ENCODE data around the gene MMP14. TPM values are rescaled to one million over a fixed set of nuclear protein-coding genes. Genes with fewer than 3 reads are reported as not detected.
A peak's percentile ranks its signal among the peaks of the same experiment; 100 is the strongest.

Gene MMP14
- total RNA-seq, 1 experiment from 2014 or later: 34.8 TPM

DNA sequence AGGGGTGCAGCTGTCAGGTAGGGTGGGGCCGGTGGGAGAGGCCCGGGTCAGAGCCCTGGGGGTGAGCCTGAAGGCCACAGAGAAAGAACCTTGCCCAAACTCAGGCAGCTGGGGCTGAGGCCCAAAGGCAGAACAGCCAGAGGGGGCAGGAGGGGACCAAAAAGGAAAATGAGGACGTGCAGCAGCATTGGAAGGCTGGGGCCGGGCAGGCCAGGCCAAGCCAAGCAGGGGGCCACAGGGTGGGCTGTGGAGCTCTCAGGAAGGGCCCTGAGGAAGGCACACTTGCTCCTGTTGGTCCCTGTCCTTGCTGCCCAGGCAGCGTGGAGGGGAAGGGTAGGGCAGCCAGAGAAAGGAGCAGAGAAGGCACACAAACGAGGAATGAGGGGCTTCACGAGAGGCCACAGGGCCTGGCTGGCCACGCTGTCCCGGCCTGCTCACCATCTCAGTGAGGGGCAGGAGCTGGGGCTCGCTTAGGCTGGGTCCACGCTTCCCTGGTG, 10.5 kb downstream of the MMP14 start:
- BruUV-seq (replicated peaks): TSS peak; percentile 17
- Histone ChIP-seq H3K36me3 (ENCODE audit: low read depth) (no peaks in the 10 kb centered on the region), H2AFZ (no peak overlapping the region), H3K4me2 (no peak overlapping the region), H3K9me2 (ENCODE audit: insufficient read depth) (no peaks in the 10 kb centered on the region), H3F3A (ENCODE audit: insufficient read depth, low read depth) (no peaks in the 10 kb centered on the region), H3K4me1 (replicated peaks; ENCODE audit: insufficient read depth) (no peaks in the 10 kb centered on the region; the same call in 1 of the 2 replicates), H3K9me3 (ENCODE audit: insufficient read depth, low read depth) (no peaks in the 10 kb centered on the region), H3K79me2 (ENCODE audit: low read depth) (no peaks in the 10 kb centered on the region), H3K27ac (no peak overlapping the region), H4K20me1 (ENCODE audit: insufficient read depth) (no peaks in the 10 kb centered on the region), H3K4me3 (no peak overlapping the region), H3K27me3 (ENCODE audit: insufficient read depth, low read depth) (no peaks in the 10 kb centered on the region)
- intact Hi-C loops (cut with micrococcal nuclease; ENCODE audit: unreplicated experiment): no loop called here
- ChIA-PET POLR2A (ENCODE audit: unreplicated experiment) (no interaction called here), CTCF (no interaction called here)
- DNase-seq: no peak
- no peak for TF ChIP-seq EZH2 (IDR thresholded peaks at IDR 0.05; ENCODE audit: low read depth)
- TF ChIP-seq, protein P1, sequence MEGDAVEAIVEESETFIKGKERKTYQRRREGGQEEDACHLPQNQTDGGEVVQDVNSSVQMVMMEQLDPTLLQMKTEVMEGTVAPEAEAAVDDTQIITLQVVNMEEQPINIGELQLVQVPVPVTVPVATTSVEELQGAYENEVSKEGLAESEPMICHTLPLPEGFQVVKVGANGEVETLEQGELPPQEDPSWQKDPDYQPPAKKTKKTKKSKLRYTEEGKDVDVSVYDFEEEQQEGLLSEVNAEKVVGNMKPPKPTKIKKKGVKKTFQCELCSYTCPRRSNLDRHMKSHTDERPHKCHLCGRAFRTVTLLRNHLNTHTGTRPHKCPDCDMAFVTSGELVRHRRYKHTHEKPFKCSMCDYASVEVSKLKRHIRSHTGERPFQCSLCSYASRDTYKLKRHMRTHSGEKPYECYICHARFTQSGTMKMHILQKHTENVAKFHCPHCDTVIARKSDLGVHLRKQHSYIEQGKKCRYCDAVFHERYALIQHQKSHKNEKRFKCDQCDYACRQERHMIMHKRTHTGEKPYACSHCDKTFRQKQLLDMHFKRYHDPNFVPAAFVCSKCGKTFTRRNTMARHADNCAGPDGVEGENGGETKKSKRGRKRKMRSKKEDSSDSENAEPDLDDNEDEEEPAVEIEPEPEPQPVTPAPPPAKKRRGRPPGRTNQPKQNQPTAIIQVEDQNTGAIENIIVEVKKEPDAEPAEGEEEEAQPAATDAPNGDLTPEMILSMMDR (conservative IDR thresholded peaks at IDR 0.05): no peak

DNA sequence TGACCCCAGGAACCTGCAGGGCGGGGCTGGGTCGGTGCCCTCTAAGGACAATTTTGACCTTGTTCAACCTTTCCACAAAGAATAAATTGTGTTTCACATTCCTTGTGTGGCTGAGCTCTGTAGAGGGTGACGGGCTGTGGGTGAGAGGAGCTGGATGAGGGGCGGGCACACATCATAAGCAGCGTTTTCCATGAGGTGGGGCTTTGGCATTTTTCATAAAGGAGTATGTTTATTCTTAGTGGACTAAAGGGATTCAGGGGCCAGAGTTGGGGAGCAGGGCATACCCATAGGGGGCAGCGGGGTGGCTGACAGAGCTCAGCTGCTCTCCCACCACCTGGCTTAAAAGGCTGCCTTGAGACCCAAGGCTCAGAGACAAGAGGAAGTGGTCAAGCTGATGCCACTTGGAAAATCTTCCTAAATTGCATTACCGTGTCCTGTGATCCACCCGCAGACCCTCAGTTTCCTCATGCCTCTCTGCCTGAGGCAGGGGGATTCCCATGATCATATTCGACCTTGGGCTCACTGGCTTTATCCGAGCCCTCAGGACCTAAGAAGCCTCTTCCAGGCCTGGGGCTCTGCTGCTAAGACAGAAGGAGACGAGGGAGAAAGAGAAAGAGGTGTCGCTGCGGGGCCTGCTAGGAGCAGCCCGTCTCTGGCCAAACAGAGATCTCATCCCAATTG, 11.4 kb downstream of the MMP14 start:
- TF ChIP-seq EZH2 (IDR thresholded peaks at IDR 0.05; ENCODE audit: low read depth): no peak
- TF ChIP-seq, protein P1 (conservative IDR thresholded peaks at IDR 0.05): no peak
- no peaks in the 10 kb centered on the region for H4K20me1 ChIP-seq (ENCODE audit: insufficient read depth)
- BruUV-seq (replicated peaks): no TSS peak
- no peaks in the 10 kb centered on the region for H3K36me3 ChIP-seq (ENCODE audit: low read depth)
- H3K79me2 ChIP-seq (ENCODE audit: low read depth): no peaks in the 10 kb centered on the region
- H3K27me3 ChIP-seq (ENCODE audit: insufficient read depth, low read depth): no peaks in the 10 kb centered on the region
- no peak for DNase-seq
- no peak overlapping the region for H2AFZ ChIP-seq
- ChIA-PET POLR2A (ENCODE audit: unreplicated experiment) (no interaction called here), CTCF (no interaction called here)
- H3K9me3 ChIP-seq (ENCODE audit: insufficient read depth, low read depth): no peaks in the 10 kb centered on the region
- no peaks in the 10 kb centered on the region; the same call in 1 of the 2 replicates for H3K4me1 ChIP-seq (replicated peaks; ENCODE audit: insufficient read depth)
- H3K4me3 ChIP-seq: no peak overlapping the region
- no peak overlapping the region for H3K27ac ChIP-seq
- H3F3A ChIP-seq (ENCODE audit: insufficient read depth, low read depth): no peaks in the 10 kb centered on the region
- intact Hi-C loops (cut with micrococcal nuclease; ENCODE audit: unreplicated experiment): no loop called here
- no peaks in the 10 kb centered on the region for H3K9me2 ChIP-seq (ENCODE audit: insufficient read depth)
- H3K4me2 ChIP-seq: no peak overlapping the region

DNA sequence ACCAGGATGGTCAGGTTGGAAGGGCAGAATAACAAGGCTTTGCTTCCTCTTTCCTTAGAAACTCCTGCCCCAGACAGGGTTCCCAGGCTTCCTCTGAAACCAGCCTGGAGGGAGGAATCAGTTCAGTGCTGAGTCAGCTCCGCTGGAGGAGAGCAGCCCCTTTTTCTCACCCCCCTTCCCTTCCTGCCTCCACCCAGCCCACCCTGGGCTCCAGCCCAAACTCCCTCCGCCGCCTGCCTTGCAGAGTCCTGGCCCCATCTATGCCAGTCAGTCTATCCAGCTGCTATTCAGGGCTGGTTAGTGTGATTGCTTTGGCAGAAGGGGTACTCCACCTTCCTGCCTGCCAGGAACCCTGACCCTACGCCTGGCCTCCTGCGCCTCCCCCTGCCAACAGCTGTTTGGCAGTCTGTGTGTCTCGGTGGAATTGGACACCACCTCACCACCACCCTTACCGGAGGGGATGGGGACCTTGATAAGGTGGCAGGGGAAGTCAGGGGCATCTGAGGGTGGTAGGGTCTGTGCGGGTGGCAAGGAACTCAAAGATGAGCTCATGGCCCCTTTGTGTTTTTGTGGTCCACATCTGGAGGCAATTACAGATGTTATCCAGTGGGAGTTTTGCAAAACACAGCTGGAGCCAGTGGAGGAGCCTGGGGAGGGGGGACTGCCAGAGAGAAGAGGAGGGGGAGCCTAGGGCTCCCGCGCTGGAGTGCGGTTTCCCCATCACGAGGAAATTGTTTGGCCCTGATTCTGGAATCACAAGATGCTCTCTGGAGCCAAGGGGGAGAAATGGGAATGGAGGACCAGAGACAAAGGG, 12.2 kb downstream of the MMP14 start:
- no peak overlapping the region for H3K4me2 ChIP-seq
- no peaks in the 10 kb centered on the region; the same call in 1 of the 2 replicates for H3K4me1 ChIP-seq (replicated peaks; ENCODE audit: insufficient read depth)
- POLR2A ChIA-PET (ENCODE audit: unreplicated experiment): no interaction called here

More for the DNA sequence above, 12.2 kb downstream of the MMP14 start:
- intact Hi-C loops (cut with micrococcal nuclease; ENCODE audit: unreplicated experiment): no loop called here
- Histone ChIP-seq H3K9me2 (ENCODE audit: insufficient read depth) (no peaks in the 10 kb centered on the region), H2AFZ (no peak overlapping the region), H3F3A (ENCODE audit: insufficient read depth, low read depth) (no peaks in the 10 kb centered on the region), H3K27ac (no peak overlapping the region), H3K4me3 (no peak overlapping the region), H3K9me3 (ENCODE audit: insufficient read depth, low read depth) (no peaks in the 10 kb centered on the region), H3K79me2 (ENCODE audit: low read depth) (no peaks in the 10 kb centered on the region), H3K36me3 (ENCODE audit: low read depth) (no peaks in the 10 kb centered on the region), H4K20me1 (ENCODE audit: insufficient read depth) (no peaks in the 10 kb centered on the region), H3K27me3 (ENCODE audit: insufficient read depth, low read depth) (no peaks in the 10 kb centered on the region)
- BruUV-seq (replicated peaks): no TSS peak
- no peak for DNase-seq
- CTCF ChIA-PET: no interaction called here
- TF ChIP-seq, protein P1 (conservative IDR thresholded peaks at IDR 0.05): no peak
- no peak for TF ChIP-seq EZH2 (IDR thresholded peaks at IDR 0.05; ENCODE audit: low read depth)

Data from PC-9 (cell line).